Endothelial cell (in vitro differentiated cells): Measurements from ENCODE around the gene ZNF785. TPM values are rescaled to one million over a fixed set of nuclear protein-coding genes. Genes with fewer than 3 reads are reported as not detected.
A peak's percentile ranks its signal among the peaks of the same experiment; 100 is the strongest.
"Not testable (repeated sequence)": the region's sequence is repeated elsewhere in the genome, so short reads cannot be mapped to it uniquely, and the experiment has no call there.

Experiments used
- DNase-seq: peaks from one replicate; pipeline ENCODE4 v3.0.0; 2021; ENCODE audit warnings: low spot score
- H3K27ac Mint-ChIP-seq: one replicate; pipeline ENCODE4 v1.8.0; 2021; ENCODE audit warnings: mixed read lengths, inconsistent platforms; ENCODE audit not compliant: unreplicated experiment
- H3K27me3 Mint-ChIP-seq: one replicate; pipeline ENCODE4 v1.8.0; 2021; ENCODE audit warnings: mild to moderate bottlenecking, moderate library complexity, mixed read lengths, inconsistent platforms; ENCODE audit not compliant: unreplicated experiment
- H3K36me3 Mint-ChIP-seq: one replicate; pipeline ENCODE4 v1.8.0; 2021; ENCODE audit warnings: mild to moderate bottlenecking, low read depth, mixed read lengths, inconsistent platforms; ENCODE audit not compliant: unreplicated experiment
- H3K4me1 Mint-ChIP-seq: one replicate; pipeline ENCODE4 v1.8.0; 2021; ENCODE audit warnings: mild to moderate bottlenecking, mixed read lengths, inconsistent platforms; ENCODE audit not compliant: unreplicated experiment
- H3K4me3 Mint-ChIP-seq: one replicate; pipeline ENCODE4 v1.8.0; 2021; ENCODE audit warnings: mild to moderate bottlenecking, mixed read lengths, inconsistent platforms; ENCODE audit not compliant: unreplicated experiment
- H3K9me3 Mint-ChIP-seq: one replicate; pipeline ENCODE4 v1.8.0; 2021; ENCODE audit warnings: mixed read lengths, inconsistent platforms; ENCODE audit not compliant: unreplicated experiment
- total RNA-seq: library from RNA; stranded (reverse); fragmentation: NEBNext Ultra II Directional; extraction: Animal tissue kit (Norgen Biotek cat#: 25700); gene quantifications from one replicate; pipeline ENCODE4 v1.2.1, GENCODE V29; 2021; ENCODE audit not compliant: unreplicated experiment
- TF ChIP-seq, protein P1 (sequence below): fragments of 200-600 bp; sonication (generic); IDR thresholded peaks from one replicate; pipeline ENCODE4 v1.5.0; 2021; ENCODE audit warnings: antibody characterized with exemption; ENCODE audit not compliant: unreplicated experiment

The ZNF785 gene
- total RNA-seq, 1 donor from 2014 or later = 33.5 TPM

DNA sequence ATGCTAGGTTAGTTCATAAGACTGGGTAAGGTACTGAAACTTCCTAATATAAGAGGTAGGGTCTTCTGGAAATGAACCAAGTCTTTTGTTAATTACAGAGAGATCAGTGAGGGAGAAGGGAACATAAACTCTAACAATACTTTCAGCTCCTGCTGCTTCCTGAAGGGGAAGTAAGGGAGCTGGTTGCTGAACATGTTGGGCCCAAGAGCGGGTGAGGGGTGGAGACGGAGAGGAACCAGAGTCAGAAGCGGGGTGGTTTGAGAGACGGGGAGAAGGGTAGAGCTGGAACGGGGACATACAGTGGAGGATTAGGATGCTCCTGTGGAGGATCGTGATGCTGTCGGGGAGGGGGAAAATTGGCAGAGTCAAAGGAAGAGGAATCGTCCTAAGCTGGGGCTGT, 39.4 kb downstream of the ZNF785 start:
- DNase-seq = no peak
- TF ChIP-seq, protein P1, sequence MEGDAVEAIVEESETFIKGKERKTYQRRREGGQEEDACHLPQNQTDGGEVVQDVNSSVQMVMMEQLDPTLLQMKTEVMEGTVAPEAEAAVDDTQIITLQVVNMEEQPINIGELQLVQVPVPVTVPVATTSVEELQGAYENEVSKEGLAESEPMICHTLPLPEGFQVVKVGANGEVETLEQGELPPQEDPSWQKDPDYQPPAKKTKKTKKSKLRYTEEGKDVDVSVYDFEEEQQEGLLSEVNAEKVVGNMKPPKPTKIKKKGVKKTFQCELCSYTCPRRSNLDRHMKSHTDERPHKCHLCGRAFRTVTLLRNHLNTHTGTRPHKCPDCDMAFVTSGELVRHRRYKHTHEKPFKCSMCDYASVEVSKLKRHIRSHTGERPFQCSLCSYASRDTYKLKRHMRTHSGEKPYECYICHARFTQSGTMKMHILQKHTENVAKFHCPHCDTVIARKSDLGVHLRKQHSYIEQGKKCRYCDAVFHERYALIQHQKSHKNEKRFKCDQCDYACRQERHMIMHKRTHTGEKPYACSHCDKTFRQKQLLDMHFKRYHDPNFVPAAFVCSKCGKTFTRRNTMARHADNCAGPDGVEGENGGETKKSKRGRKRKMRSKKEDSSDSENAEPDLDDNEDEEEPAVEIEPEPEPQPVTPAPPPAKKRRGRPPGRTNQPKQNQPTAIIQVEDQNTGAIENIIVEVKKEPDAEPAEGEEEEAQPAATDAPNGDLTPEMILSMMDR = no peak
- Mint-ChIP-seq H3K4me1 (peaks cover 14% of the 10 kb centered on the region), H3K27ac (peak overlapping the region; percentile 22), H3K36me3 (no peaks in the 10 kb centered on the region), H3K9me3 (no peaks in the 10 kb centered on the region), H3K4me3 (no peak overlapping the region), H3K27me3 (peaks cover 7% of the 10 kb centered on the region)

DNA sequence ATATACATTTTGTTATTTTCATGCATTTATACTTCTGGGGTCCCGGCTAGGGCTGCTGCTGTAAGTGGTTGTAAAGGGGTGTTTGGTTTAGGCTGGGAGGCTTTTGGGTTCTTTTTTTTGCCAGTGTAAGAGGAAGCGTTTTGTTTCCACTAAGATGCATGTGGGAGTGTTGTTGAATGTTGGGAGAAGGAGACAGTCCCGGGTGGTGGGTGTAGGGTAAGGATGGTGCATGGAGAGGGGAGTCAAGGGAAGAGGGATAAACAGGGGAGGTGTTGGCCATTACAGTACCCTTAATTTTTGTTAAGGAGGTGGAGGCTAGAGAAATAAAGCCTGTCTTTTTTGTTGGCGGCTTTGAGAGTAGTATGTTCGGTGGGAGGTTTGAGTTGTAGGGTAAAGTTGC, 42.4 kb downstream of the ZNF785 start:
- Mint-ChIP-seq H3K36me3 (no peaks in the 10 kb centered on the region), H3K27me3 (peaks cover 5% of the 10 kb centered on the region), H3K4me3 (no peak overlapping the region), H3K4me1 (peaks cover 9% of the 10 kb centered on the region), H3K27ac (no peak overlapping the region), H3K9me3 (no peaks in the 10 kb centered on the region)
- DNase-seq = no peak
- TF ChIP-seq, protein P1 = no peak

DNA sequence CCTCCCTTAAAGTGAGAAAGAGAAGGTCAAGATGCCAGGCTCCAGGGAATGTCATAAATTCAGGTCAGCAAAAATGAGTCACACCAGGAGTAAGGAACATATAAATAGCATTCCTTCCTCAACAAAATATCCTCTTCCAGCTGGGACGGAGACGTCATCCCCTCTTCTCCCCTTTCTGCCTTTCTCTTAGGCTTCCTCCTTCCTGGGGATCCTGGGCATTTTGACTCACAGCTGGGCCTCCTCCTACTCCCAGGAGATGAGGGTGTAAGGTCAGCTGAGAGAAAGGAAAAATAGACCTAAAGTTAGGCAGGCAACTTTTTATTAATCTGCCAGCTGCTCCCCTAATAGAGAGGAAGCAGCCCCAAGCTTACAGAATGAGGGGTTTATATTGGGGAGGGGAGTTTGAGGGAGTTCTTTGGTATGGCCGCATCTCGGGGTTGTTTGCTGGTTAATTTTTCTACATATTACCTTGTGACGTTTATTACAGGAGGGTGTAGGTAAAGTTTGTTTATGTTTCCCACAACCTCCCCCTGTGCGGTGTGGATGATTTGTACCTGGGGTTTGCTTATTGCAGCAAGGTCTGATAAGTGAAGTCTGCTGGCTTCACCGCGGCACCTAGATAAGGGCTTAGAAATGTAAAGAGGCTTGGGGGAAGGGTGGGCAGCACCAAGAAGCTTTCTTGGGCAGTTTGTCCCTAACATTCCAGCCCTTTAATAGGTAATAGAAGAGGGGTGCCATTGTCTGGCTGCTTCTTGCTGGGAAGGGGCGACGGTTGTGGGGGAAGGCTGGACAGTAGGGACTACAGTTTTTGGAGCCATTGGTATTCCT, 43.8 kb downstream of the ZNF785 start:
- Mint-ChIP-seq H3K4me1 (peaks cover 9% of the 10 kb centered on the region), H3K36me3 (no peaks in the 10 kb centered on the region), H3K27me3 (peaks cover 5% of the 10 kb centered on the region), H3K9me3 (no peaks in the 10 kb centered on the region), H3K4me3 (no peak overlapping the region), H3K27ac (no peak overlapping the region)
- DNase-seq = no peak
- TF ChIP-seq, protein P1 = no peak

DNA sequence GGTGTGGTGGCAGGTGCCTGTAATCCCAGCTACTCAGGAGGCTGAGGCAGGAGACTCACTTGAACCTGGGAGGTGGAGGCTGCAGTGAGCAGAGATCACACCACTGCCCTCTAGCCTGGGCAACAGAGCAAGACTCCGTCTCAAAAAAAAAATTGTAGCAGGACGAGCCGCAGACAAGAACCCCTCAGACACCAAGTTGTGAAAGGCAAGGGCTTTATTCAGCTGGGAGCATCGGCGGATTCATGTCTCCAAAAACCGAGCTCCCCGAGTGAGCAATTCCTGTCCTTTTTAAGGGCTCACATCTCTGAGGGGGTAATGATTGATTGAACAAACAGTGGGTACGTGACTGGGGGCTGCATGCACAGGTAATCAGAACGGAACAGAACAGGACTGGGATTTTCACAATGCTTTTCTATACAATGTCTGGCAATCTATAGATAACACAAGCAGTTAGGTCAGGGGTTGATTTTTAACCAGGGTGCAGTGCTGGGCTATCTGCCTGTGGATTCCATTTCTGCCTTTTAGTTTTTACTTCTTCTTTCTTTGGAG, 44.5 kb downstream of the ZNF785 start:
- H3K27ac Mint-ChIP-seq, H3K4me1 Mint-ChIP-seq, H3K27me3 Mint-ChIP-seq, DNase-seq, H3K4me3 Mint-ChIP-seq, H3K36me3 Mint-ChIP-seq, H3K9me3 Mint-ChIP-seq: not testable (repeated sequence)

DNA sequence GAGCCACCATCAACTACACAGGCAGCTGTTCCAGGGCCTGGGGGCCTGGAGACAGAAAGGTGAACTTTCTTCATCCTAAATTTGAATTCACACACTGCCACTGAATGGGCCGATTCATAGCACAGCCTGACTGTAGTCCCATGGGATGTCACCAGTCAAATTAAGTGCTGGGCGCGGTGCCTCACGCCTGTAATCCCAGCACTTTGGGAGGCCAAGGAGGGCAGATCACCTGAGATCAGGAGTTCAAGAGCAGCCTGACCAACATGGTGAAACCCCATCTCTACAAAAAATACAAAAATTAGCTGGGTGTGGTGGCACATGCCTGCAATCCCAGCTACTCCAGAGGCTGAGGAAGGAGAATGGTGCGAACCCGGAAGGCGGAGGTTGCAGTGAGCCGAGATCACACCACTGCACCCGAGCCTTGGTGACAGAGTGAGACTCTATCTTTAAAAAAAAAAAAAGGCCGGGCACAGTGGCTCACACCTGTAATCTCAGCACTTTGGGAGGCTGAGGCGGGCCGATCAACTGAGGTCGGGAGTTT, 45.4 kb downstream of the ZNF785 start:
- H3K9me3 Mint-ChIP-seq, H3K4me1 Mint-ChIP-seq, DNase-seq, H3K4me3 Mint-ChIP-seq, H3K27me3 Mint-ChIP-seq, H3K36me3 Mint-ChIP-seq, H3K27ac Mint-ChIP-seq: not testable (repeated sequence)
